IMR-90 (cell line): ENCODE data around the gene ADAMTS3.

ENCODE experiments used
- BHLHE40 ChIP-seq: fragments of 150-350 bp; IDR thresholded peaks from 2 replicates; pipeline ENCODE4 v1.6.1; 2016; ENCODE audit warnings: mild to moderate bottlenecking, low read depth, low read length
- MAFK ChIP-seq: IDR thresholded peaks from 2 replicates; pipeline ENCODE4 v1.6.1; 2012; ENCODE audit warnings: low read depth, low read length, improper control_type of control experiment
- MAZ ChIP-seq: IDR thresholded peaks from 2 replicates; pipeline ENCODE4 v1.6.1; 2012; ENCODE audit warnings: low read depth, mild to moderate bottlenecking, low read length, improper control_type of control experiment, moderate library complexity, borderline replicate concordance
- MXI1 ChIP-seq: IDR thresholded peaks from 2 replicates; pipeline ENCODE4 v1.6.1; 2012; ENCODE audit warnings: low read depth, mild to moderate bottlenecking, low read length, moderate library complexity, borderline replicate concordance
- NFE2L2 ChIP-seq: fragments of 150-350 bp; IDR thresholded peaks from 2 replicates; pipeline ENCODE4 v1.6.1; 2016; ENCODE audit warnings: low read depth, mild to moderate bottlenecking, low read length
- POLR2A ChIP-seq: IDR thresholded peaks from 2 replicates; pipeline ENCODE4 v1.6.1; 2012; ENCODE audit warnings: mild to moderate bottlenecking, low read depth, low read length
- RAD21 ChIP-seq: IDR thresholded peaks from 2 replicates; pipeline ENCODE4 v1.6.1; 2012; ENCODE audit warnings: low read length, improper control_type of control experiment
- RCOR1 ChIP-seq: IDR thresholded peaks from 2 replicates; pipeline ENCODE4 v1.6.1; 2012; ENCODE audit warnings: mild to moderate bottlenecking, low read length, improper control_type of control experiment; ENCODE audit not compliant: insufficient replicate concordance
- RFX5 ChIP-seq: IDR thresholded peaks from 2 replicates; pipeline ENCODE4 v1.8.0; 2012; ENCODE audit warnings: low read depth, mild to moderate bottlenecking, low read length, moderate library complexity
- SMC3 ChIP-seq: fragments of 150-350 bp; IDR thresholded peaks from 2 replicates; pipeline ENCODE4 v1.6.1; 2016; ENCODE audit warnings: low read depth, mild to moderate bottlenecking, antibody characterized with exemption, low read length, moderate library complexity
- USF2 ChIP-seq: fragments of 150-350 bp; IDR thresholded peaks from 2 replicates; pipeline ENCODE4 v1.6.1; 2017; ENCODE audit warnings: mild to moderate bottlenecking, antibody characterized with exemption, low read length, low read depth
- TF ChIP-seq, protein P1 (sequence below): conservative IDR thresholded peaks from 2 replicates; pipeline ENCODE4 v1.5.1; 2012; ENCODE audit warnings: mild to moderate bottlenecking, low read depth, low read length, improper control_type of control experiment
- TF ChIP-seq, protein P2 (sequence below): fragments of 150-350 bp; IDR thresholded peaks from 2 replicates; pipeline ENCODE4 v1.6.1; 2016; ENCODE audit warnings: low read depth, mild to moderate bottlenecking, low read length, moderate library complexity, borderline replicate concordance

GRCh38 chr4:72449705-72450104 lies 119.3 kb downstream of the ADAMTS3 start:
- TF ChIP-seq, protein P1, sequence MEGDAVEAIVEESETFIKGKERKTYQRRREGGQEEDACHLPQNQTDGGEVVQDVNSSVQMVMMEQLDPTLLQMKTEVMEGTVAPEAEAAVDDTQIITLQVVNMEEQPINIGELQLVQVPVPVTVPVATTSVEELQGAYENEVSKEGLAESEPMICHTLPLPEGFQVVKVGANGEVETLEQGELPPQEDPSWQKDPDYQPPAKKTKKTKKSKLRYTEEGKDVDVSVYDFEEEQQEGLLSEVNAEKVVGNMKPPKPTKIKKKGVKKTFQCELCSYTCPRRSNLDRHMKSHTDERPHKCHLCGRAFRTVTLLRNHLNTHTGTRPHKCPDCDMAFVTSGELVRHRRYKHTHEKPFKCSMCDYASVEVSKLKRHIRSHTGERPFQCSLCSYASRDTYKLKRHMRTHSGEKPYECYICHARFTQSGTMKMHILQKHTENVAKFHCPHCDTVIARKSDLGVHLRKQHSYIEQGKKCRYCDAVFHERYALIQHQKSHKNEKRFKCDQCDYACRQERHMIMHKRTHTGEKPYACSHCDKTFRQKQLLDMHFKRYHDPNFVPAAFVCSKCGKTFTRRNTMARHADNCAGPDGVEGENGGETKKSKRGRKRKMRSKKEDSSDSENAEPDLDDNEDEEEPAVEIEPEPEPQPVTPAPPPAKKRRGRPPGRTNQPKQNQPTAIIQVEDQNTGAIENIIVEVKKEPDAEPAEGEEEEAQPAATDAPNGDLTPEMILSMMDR, result no peak
- TF ChIP-seq RAD21 (no peak), SMC3 (no peak), NFE2L2 (no peak), BHLHE40 (no peak), POLR2A (no peak), RFX5 (no peak), USF2 (no peak), MAZ (no peak), MAFK (no peak), RCOR1 (no peak), MXI1 (no peak)
- TF ChIP-seq, protein P2, sequence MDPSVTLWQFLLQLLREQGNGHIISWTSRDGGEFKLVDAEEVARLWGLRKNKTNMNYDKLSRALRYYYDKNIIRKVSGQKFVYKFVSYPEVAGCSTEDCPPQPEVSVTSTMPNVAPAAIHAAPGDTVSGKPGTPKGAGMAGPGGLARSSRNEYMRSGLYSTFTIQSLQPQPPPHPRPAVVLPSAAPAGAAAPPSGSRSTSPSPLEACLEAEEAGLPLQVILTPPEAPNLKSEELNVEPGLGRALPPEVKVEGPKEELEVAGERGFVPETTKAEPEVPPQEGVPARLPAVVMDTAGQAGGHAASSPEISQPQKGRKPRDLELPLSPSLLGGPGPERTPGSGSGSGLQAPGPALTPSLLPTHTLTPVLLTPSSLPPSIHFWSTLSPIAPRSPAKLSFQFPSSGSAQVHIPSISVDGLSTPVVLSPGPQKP, result no peak
